SK-N-SH treated with all-trans-retinoic acid at 6 μM for 48 hours (cell line): ENCODE measurements around the gene APOBEC3H.
A peak's percentile ranks its signal among the peaks of the same experiment; 100 is the strongest.

Experiments
- ATAC-seq: fragments of 200-7000 bp; cut with Tn5 transposase; 3 replicates; pipeline ENCODE4 v1.9.1; 2020; ENCODE audit warnings: mild to moderate bottlenecking, moderate library complexity
- ARNTL ChIP-seq: fragments of 450-650 bp; formaldehyde crosslinking; IDR thresholded peaks from 2 replicates; pipeline ENCODE4 v1.5.0; 2020; ENCODE audit warnings: low read depth, mild to moderate bottlenecking, moderate library complexity, borderline replicate concordance
- BACH2 ChIP-seq: fragments of 250-450 bp; sonication (Bioruptor Pico); IDR thresholded peaks from 2 replicates; pipeline ENCODE4 v1.9.0; 2021; ENCODE audit warnings: mild to moderate bottlenecking, borderline replicate concordance
- CSDC2 ChIP-seq: fragments of 250-450 bp; sonication (Bioruptor Pico); IDR thresholded peaks from 2 replicates; pipeline ENCODE4 v1.5.0; 2020; ENCODE audit warnings: mild to moderate bottlenecking, moderate library complexity
- ESRRG ChIP-seq: fragments of 250-450 bp; sonication (Bioruptor Pico); IDR thresholded peaks from 2 replicates; pipeline ENCODE4 v1.6.1; 2021; ENCODE audit warnings: mild to moderate bottlenecking
- ISL1 ChIP-seq: fragments of 250-450 bp; sonication (Bioruptor Pico); IDR thresholded peaks from 2 replicates; pipeline ENCODE4 v2.1.2; 2022; ENCODE audit warnings: mild to moderate bottlenecking, moderate library complexity
- PPARA ChIP-seq: fragments of 250-450 bp; sonication (Bioruptor Pico); IDR thresholded peaks from 2 replicates; pipeline ENCODE4 v1.5.0; 2020; ENCODE audit warnings: mild to moderate bottlenecking, borderline replicate concordance
- SNAI2 ChIP-seq: fragments of 250-450 bp; sonication (Bioruptor Pico); IDR thresholded peaks from 2 replicates; pipeline ENCODE4 v1.5.0; 2020; ENCODE audit warnings: mild to moderate bottlenecking, moderate library complexity
- TOX ChIP-seq: fragments of 250-450 bp; sonication (Bioruptor Pico); IDR thresholded peaks from 2 replicates; pipeline ENCODE4 v1.8.0; 2021; ENCODE audit warnings: mild to moderate bottlenecking, moderate library complexity, borderline replicate concordance
- ZC3H10 ChIP-seq: fragments of 250-450 bp; sonication (Bioruptor Pico); IDR thresholded peaks from 2 replicates; pipeline ENCODE4 v1.5.1; 2021; ENCODE audit warnings: mild to moderate bottlenecking, moderate library complexity
- ZFP3 ChIP-seq: fragments of 250-450 bp; sonication (Bioruptor Pico); IDR thresholded peaks from 2 replicates; pipeline ENCODE4 v1.5.0; 2020; ENCODE audit warnings: mild to moderate bottlenecking, moderate library complexity
- ZFP30 ChIP-seq: fragments of 450-650 bp; formaldehyde crosslinking; IDR thresholded peaks from 2 replicates; pipeline ENCODE4 v1.5.0; 2022; ENCODE audit warnings: mild to moderate bottlenecking, moderate library complexity
- ZNF70 ChIP-seq: fragments of 450-650 bp; formaldehyde crosslinking; IDR thresholded peaks from 2 replicates; pipeline ENCODE4 v1.5.0; 2020; ENCODE audit warnings: mild to moderate bottlenecking, moderate library complexity
- ZNF8 ChIP-seq: fragments of 450-650 bp; formaldehyde crosslinking; IDR thresholded peaks from 2 replicates; pipeline ENCODE4 v1.5.0; 2020; ENCODE audit warnings: mild to moderate bottlenecking, moderate library complexity
- TF ChIP-seq, protein P1 (sequence below): fragments of 250-450 bp; sonication (Bioruptor Pico); IDR thresholded peaks from 2 replicates; pipeline ENCODE4 v1.5.1; 2020; ENCODE audit warnings: low read depth, mild to moderate bottlenecking, moderate library complexity
- TF ChIP-seq, protein P2 (sequence below): fragments of 250-450 bp; sonication (Bioruptor Pico); IDR thresholded peaks from 2 replicates; pipeline ENCODE4 v1.8.0; 2020; ENCODE audit warnings: mild to moderate bottlenecking, moderate library complexity, borderline replicate concordance
- TF ChIP-seq, protein P3 (sequence below): fragments of 250-450 bp; sonication (Bioruptor Pico); IDR thresholded peaks from 2 replicates; pipeline ENCODE4 v1.5.0; 2020; ENCODE audit warnings: mild to moderate bottlenecking, moderate library complexity
- TF ChIP-seq, protein P4 (sequence below): fragments of 250-450 bp; sonication (Bioruptor Pico); IDR thresholded peaks from 2 replicates; pipeline ENCODE4 v1.5.1; 2021; ENCODE audit warnings: mild to moderate bottlenecking, moderate library complexity

Gene APOBEC3H

DNA sequence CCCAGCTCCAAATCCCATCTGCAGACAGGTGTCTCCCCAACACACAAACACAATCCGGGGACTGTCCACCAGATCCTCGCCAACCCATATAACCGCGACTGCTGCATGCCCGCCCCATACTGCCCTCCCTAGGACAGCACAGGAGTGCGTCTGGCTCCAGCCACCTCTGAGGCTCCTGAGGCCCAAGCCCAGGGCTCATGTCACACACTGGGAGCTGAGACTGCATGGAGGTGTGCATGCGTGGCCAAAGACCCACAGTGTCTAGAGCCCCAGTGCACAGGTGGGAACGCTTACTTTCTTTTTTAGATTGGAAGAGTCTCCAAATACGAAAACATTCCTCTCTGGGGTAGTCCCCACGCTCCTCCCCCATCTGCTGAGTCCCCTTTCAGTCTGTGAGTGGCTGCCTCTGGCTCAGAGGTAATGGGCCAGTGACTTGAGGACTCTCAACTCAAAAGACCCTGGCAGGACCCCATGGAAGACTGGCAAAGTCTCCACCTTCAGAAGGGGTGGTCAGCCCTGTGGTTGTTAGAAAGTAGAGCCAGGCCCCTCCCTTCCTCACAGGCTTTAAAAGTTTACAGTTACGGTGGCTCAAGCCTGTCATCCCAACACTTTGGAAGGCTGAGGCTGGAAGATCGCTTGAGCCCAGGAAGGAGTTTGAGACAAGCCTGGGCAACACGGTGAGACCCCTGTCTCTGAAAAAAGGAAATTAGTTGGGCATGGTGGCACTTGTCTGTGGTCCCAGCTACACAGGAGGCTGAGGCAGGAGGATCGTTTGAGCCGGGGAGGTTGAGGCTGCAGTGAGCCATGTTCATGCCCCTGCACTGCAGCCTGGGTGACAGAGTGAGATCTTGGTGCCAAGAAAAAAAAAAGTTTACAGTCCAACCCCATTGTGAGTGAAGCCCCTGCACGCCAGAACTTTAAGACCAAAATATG, 53.1 kb downstream of the APOBEC3H start (continued):
- TF ChIP-seq, protein P1, sequence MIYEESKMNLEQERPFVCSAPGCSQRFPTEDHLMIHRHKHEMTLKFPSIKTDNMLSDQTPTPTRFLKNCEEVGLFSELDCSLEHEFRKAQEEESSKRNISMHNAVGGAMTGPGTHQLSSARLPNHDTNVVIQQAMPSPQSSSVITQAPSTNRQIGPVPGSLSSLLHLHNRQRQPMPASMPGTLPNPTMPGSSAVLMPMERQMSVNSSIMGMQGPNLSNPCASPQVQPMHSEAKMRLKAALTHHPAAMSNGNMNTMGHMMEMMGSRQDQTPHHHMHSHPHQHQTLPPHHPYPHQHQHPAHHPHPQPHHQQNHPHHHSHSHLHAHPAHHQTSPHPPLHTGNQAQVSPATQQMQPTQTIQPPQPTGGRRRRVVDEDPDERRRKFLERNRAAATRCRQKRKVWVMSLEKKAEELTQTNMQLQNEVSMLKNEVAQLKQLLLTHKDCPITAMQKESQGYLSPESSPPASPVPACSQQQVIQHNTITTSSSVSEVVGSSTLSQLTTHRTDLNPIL: no peak
- TF ChIP-seq SNAI2 (no peak), ZFP3 (CRISPR knock-in tag) (no peak)
- TF ChIP-seq, protein P2, sequence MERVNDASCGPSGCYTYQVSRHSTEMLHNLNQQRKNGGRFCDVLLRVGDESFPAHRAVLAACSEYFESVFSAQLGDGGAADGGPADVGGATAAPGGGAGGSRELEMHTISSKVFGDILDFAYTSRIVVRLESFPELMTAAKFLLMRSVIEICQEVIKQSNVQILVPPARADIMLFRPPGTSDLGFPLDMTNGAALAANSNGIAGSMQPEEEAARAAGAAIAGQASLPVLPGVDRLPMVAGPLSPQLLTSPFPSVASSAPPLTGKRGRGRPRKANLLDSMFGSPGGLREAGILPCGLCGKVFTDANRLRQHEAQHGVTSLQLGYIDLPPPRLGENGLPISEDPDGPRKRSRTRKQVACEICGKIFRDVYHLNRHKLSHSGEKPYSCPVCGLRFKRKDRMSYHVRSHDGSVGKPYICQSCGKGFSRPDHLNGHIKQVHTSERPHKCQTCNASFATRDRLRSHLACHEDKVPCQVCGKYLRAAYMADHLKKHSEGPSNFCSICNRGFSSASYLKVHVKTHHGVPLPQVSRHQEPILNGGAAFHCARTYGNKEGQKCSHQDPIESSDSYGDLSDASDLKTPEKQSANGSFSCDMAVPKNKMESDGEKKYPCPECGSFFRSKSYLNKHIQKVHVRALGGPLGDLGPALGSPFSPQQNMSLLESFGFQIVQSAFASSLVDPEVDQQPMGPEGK: no peak
- TF ChIP-seq, all 23 proteins: peak for 0

DNA sequence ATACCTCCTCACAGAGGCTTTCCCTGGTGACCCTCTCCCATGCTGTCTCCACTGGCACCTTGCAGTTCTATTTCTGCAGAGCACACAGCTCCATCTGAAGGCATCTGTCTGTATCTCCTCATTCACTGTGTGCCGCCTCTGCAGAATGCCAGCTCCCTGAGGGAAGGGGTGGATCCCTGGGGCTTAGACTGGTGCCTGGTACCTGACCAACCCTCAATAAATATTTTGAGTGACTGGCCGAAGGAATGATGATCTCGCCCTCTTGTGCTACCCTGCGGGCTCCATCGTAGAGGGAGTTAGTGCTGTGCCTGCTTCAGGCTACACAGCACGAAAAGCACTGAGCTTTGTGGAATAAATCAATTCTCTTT, 53.8 kb downstream of the APOBEC3H start:
- no peak for TF ChIP-seq TOX (CRISPR knock-in tag)
- no peak for TF ChIP-seq ZNF8 (CRISPR knock-in tag)
- TF ChIP-seq ZFP30 (CRISPR knock-in tag): no peak
- TF ChIP-seq, all 23 proteins: peak for 0
- ATAC-seq: no peak

DNA sequence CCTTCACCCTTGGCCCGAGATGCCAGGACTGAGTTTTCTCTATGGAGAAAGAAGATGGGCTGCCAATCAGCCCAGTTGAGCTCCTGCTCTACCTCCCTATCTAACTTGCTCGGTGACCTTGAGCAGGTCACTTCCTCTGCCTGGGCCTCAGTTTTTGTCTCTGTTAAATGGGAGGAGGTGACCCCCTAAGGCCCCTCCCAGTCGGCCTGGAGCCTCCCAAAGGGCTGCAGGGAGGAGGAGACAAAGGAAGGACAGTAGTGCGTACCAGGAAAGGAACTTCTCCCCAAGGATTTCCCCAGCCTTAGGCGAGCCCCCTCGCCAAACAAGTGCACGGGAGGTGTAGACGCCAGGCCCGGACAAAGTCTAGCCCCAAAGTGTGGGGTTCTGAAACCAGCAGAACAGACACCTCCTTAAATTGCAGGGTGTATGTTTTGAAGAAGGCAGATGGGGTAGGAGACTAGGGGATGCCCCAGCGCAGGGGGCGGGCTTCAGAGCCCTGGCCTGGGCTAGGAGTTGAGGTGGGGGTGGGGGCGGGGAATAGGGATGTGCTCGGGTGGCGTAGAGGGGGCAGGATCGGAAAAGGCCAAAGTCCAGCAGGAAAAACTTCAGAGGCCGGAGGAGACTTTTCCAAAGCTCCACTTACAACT, 54.4 kb downstream of the APOBEC3H start:
- ATAC-seq: no peak
- TF ChIP-seq ESRRG (CRISPR knock-in tag) (no peak), ARNTL (CRISPR knock-in tag) (no peak), ZNF70 (CRISPR knock-in tag) (no peak), ZC3H10 (no peak), CSDC2 (no peak), ISL1 (CRISPR knock-in tag) (no peak)
- TF ChIP-seq, protein P3, sequence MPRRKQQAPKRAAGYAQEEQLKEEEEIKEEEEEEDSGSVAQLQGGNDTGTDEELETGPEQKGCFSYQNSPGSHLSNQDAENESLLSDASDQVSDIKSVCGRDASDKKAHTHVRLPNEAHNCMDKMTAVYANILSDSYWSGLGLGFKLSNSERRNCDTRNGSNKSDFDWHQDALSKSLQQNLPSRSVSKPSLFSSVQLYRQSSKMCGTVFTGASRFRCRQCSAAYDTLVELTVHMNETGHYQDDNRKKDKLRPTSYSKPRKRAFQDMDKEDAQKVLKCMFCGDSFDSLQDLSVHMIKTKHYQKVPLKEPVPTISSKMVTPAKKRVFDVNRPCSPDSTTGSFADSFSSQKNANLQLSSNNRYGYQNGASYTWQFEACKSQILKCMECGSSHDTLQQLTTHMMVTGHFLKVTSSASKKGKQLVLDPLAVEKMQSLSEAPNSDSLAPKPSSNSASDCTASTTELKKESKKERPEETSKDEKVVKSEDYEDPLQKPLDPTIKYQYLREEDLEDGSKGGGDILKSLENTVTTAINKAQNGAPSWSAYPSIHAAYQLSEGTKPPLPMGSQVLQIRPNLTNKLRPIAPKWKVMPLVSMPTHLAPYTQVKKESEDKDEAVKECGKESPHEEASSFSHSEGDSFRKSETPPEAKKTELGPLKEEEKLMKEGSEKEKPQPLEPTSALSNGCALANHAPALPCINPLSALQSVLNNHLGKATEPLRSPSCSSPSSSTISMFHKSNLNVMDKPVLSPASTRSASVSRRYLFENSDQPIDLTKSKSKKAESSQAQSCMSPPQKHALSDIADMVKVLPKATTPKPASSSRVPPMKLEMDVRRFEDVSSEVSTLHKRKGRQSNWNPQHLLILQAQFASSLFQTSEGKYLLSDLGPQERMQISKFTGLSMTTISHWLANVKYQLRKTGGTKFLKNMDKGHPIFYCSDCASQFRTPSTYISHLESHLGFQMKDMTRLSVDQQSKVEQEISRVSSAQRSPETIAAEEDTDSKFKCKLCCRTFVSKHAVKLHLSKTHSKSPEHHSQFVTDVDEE (CRISPR knock-in tag): no peak

DNA sequence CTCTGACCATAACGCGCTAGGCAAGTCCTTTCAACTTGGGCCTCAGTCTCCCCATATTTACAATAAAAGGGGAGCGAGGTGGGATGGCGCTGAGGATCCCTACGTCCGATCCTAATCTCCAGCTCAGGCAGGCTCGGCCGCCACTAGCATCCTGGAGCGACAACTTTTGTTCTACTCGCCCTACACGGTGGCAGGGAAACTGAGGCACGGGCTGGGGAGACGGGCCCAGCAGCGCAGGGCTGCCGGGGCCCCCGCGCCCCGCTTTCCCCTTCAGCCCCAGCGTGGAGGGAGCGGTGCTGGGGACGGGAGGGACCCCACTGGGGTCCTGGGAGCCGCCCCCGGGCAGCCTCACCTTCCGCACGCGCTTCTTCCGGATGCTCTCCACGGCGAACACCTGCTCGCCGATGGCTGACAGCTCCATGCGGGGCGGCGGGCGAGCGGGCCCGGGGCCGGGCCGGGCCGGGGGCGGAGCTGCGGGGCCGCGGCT, 55.0 kb downstream of the APOBEC3H start:
- peak; percentile 38; the same call in 2 of the 3 replicates for ATAC-seq
- TF ChIP-seq ZFP3 (CRISPR knock-in tag) (no peak), ISL1 (CRISPR knock-in tag) (no peak), ZNF70 (CRISPR knock-in tag) (no peak), BACH2 (no peak), ZNF8 (CRISPR knock-in tag) (no peak), PPARA (CRISPR knock-in tag) (no peak)
- TF ChIP-seq, protein P4, sequence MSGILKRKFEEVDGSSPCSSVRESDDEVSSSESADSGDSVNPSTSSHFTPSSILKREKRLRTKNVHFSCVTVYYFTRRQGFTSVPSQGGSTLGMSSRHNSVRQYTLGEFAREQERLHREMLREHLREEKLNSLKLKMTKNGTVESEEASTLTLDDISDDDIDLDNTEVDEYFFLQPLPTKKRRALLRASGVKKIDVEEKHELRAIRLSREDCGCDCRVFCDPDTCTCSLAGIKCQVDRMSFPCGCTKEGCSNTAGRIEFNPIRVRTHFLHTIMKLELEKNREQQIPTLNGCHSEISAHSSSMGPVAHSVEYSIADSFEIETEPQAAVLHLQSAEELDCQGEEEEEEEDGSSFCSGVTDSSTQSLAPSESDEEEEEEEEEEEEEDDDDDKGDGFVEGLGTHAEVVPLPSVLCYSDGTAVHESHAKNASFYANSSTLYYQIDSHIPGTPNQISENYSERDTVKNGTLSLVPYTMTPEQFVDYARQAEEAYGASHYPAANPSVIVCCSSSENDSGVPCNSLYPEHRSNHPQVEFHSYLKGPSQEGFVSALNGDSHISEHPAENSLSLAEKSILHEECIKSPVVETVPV (CRISPR knock-in tag): no peak
- TF ChIP-seq, protein P3 (CRISPR knock-in tag): no peak
